SK-N-SH (cell line): Measurements from ENCODE around the gene SLCO3A1. TPM values are rescaled to one million over a fixed set of nuclear protein-coding genes. Genes with fewer than 3 reads are reported as not detected.

Experiments
- CTCF ChIA-PET: fragments of 300-600, 350-600 bp; formaldehyde crosslinking; extraction: SDS; loops from one replicate; lab custom pipeline; 2021; lab: Yijun Ruan, JAX
- POLR2A ChIA-PET: fragments of 350-600 bp; sonication (Branson Sonifier 250); formaldehyde crosslinking; extraction: SDS; loops from one replicate; lab custom pipeline; 2020; ENCODE audit warnings: antibody characterized with exemption, inconsistent platforms; lab: Yijun Ruan, JAX
- DNase-seq: peaks from one replicate; pipeline ENCODE4 v3.0.0; 2012
- H2AFZ ChIP-seq: fragments of 200-600 bp; sonication (generic); 2 replicates; pipeline ENCODE4 v1.8.1; 2016; ENCODE audit warnings: antibody characterized with exemption, mild to moderate bottlenecking, low read depth
- H3F3A ChIP-seq: fragments of 200-600 bp; sonication (generic); replicated peaks from 2 replicates; pipeline ENCODE3; 2016; ENCODE audit warnings: antibody characterized with exemption, mild to moderate bottlenecking; ENCODE audit not compliant: insufficient read depth
- H3K27ac ChIP-seq, 2 experiments: fragments of 200-500 bp in 1 of 2; fragments of 200-600 bp in 1 of 2; sonication (Bioruptor generic) in 1 of 2; sonication (generic), shearing (Covaris generic) in 1 of 2; 2 replicates each; pipeline versions ENCODE4 v1.5.1 to v1.6.1; 2014 to 2016; ENCODE audit warnings: low read depth in 2 of 2, inconsistent platforms in 1 of 2, low read length in 1 of 2, mild to moderate bottlenecking in 1 of 2, mixed read lengths in 1 of 2
- H3K27me3 ChIP-seq: fragments of 200-600 bp; sonication (generic), shearing (Covaris generic); 2 replicates; pipeline ENCODE4 v1.6.1; 2016; ENCODE audit warnings: mixed run types; ENCODE audit not compliant: insufficient read depth
- H3K36me3 ChIP-seq, 2 experiments: fragments of 200-500 bp in 1 of 2; fragments of 200-600 bp in 1 of 2; sonication (Bioruptor generic) in 1 of 2; sonication (generic) in 1 of 2; replicated peaks in 1 of 2; 2 replicates each; pipeline versions ENCODE3 to v1.5.1; 2014 to 2016; ENCODE audit warnings: low read length in 1 of 2, mild to moderate bottlenecking in 1 of 2; ENCODE audit not compliant: insufficient read depth in 2 of 2, control insufficient read depth in 1 of 2
- H3K4me1 ChIP-seq, 2 experiments: fragments of 200-500 bp in 1 of 2; fragments of 200-600 bp in 1 of 2; sonication (Bioruptor generic) in 1 of 2; sonication (generic), shearing (Covaris generic) in 1 of 2; 2 replicates each; pipeline versions ENCODE4 v1.5.1 to v1.6.1; 2014 to 2016; ENCODE audit warnings: low read depth in 1 of 2, low read length in 1 of 2, mixed run types in 1 of 2; ENCODE audit not compliant: insufficient read depth in 2 of 2, control insufficient read depth in 1 of 2
- H3K4me2 ChIP-seq: fragments of 200-600 bp; sonication (generic), shearing (Covaris generic); 2 replicates; pipeline ENCODE4 v1.6.1; 2017; ENCODE audit warnings: mixed run types
- H3K4me3 ChIP-seq, 2 experiments: fragments of 200-500 bp in 1 of 2; fragments of 200-600 bp in 1 of 2; sonication (Bioruptor generic) in 1 of 2; sonication (generic), shearing (Covaris generic) in 1 of 2; 2 replicates each; pipeline versions ENCODE4 v1.5.1 to v1.8.1; 2014 to 2016; ENCODE audit warnings: low read depth in 2 of 2, inconsistent platforms in 1 of 2, low read length in 1 of 2, mild to moderate bottlenecking in 1 of 2, mixed read lengths in 1 of 2, moderate library complexity in 1 of 2
- H3K79me2 ChIP-seq: fragments of 200-600 bp; sonication (generic); 2 replicates; pipeline ENCODE4 v1.8.1; 2017; ENCODE audit warnings: mild to moderate bottlenecking; ENCODE audit not compliant: insufficient read depth
- H3K9ac ChIP-seq: fragments of 200-600 bp; sonication (generic); 2 replicates; pipeline ENCODE4 v1.6.1; 2017; ENCODE audit warnings: mixed run types
- H3K9me2 ChIP-seq: fragments of 200-600 bp; sonication (generic); 2 replicates; pipeline ENCODE4 v1.6.1; 2017; ENCODE audit warnings: mixed run types
- H3K9me3 ChIP-seq: fragments of 200-600 bp; sonication (generic); 2 replicates; pipeline ENCODE4 v1.6.1; 2017; ENCODE audit warnings: mixed run types, mild to moderate bottlenecking, moderate library complexity
- H4K20me1 ChIP-seq: fragments of 200-600 bp; sonication (generic); 2 replicates; pipeline ENCODE4 v1.6.1; 2017; ENCODE audit warnings: mild to moderate bottlenecking, mixed run types; ENCODE audit not compliant: insufficient read depth
- FOSL2 ChIP-seq: IDR thresholded peaks from 2 replicates; pipeline ENCODE4 v1.4.0; 2012; ENCODE audit warnings: low read depth, mild to moderate bottlenecking, moderate library complexity, borderline replicate concordance
- FOXM1 ChIP-seq: IDR thresholded peaks from 2 replicates; pipeline ENCODE4 v1.4.0; 2012; ENCODE audit warnings: low read depth, mild to moderate bottlenecking
- GATA2 ChIP-seq: sonication (generic); formaldehyde crosslinking; IDR thresholded peaks from 2 replicates; pipeline ENCODE4 v1.5.0; 2020; ENCODE audit warnings: mild to moderate bottlenecking, missing genetic modification reagents
- JUND ChIP-seq: IDR thresholded peaks from 2 replicates; pipeline ENCODE4 v1.4.0; 2012
- MAX ChIP-seq: IDR thresholded peaks from 2 replicates; pipeline ENCODE4 v1.4.0; 2012; ENCODE audit warnings: low read depth
- NRF1 ChIP-seq: IDR thresholded peaks from 2 replicates; pipeline ENCODE4 v1.6.1; 2012; ENCODE audit warnings: low read depth, mild to moderate bottlenecking, low read length
- POLR2AphosphoS5 ChIP-seq: IDR thresholded peaks from 2 replicates; pipeline ENCODE4 v1.6.1; 2012; ENCODE audit warnings: low read depth, low read length
- REST ChIP-seq: IDR thresholded peaks from 2 replicates; pipeline ENCODE4 v1.6.1; 2012; ENCODE audit warnings: mild to moderate bottlenecking, low read depth, low read length, moderate library complexity
- SMC3 ChIP-seq: IDR thresholded peaks from 2 replicates; pipeline ENCODE4 v1.6.1; 2012; ENCODE audit warnings: low read depth, low read length, improper control_type of control experiment
- ZBTB33 ChIP-seq: IDR thresholded peaks from 2 replicates; pipeline ENCODE4 v1.4.0; 2012; ENCODE audit warnings: low read depth, borderline replicate concordance
- WGBS: methylation state at CpG from one replicate; pipeline ENCODE4 v1.1.6; 2017; ENCODE audit warnings: low lambda C conversion rate; 5-methylcytosine and 5-hydroxymethylcytosine counted together
- polyA plus RNA-seq, 3 experiments: library from polyadenylated mRNA; depleted of rRNA; stranded (reverse); fragments of >200 nt; gene quantifications; 2 replicates each; pipeline ENCODE4 v1.2.3, GENCODE V29; 2012

The SLCO3A1 gene
- polyA plus RNA-seq, 1 of the 3 experiments (the other 2 are of a cell fraction), result 19.7 TPM

DNA sequence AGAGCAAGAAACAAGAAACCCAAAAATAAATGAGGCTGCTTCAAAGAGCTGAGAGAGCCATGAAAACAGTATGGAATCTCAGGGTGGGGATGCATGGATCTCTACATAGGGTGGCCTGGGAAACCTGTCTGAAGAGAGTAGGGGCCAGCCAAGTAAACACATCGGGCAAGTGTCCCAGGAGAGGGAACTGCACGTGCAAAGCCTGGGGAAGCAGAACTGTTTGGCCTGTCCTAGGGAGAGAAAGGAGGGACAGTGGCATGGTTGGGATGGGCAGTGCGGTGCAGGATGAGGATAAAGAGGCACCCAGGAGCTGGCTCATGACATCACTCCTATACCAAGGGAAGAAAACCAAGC, 271.1 kb downstream of the SLCO3A1 start:
- no peak for DNase-seq
- H3K9me3 ChIP-seq, result no peaks in the 10 kb centered on the region
- H3K36me3 ChIP-seq, result peaks cover 14 to 15% of the 10 kb centered on the region in 2 experiments
- no peak for TF ChIP-seq SMC3
- no peaks in the 10 kb centered on the region for H4K20me1 ChIP-seq
- H3K4me2 ChIP-seq, result no peak overlapping the region
- no peak overlapping the region for H2AFZ ChIP-seq
- no peaks in the 10 kb centered on the region for H3F3A ChIP-seq
- H3K9ac ChIP-seq, result no peak overlapping the region
- ChIA-PET CTCF (interaction anchor here (1.3 to 1.6 kb wide), 2 partner anchors 22 to 36 kb away, joined by 3 to 5 read pairs; no protein-coding TSS in a partner anchor), POLR2A (no interaction called here)
- no peaks in the 10 kb centered on the region for H3K79me2 ChIP-seq
- 90% methylated on average over 3 of the region's 3 CpGs for WGBS
- H3K4me1 ChIP-seq, result no peaks in the 10 kb centered on the region
- H3K9me2 ChIP-seq, result no peaks in the 10 kb centered on the region
- no peaks in the 10 kb centered on the region for H3K27me3 ChIP-seq
- no peak overlapping the region for H3K4me3 ChIP-seq
- no peak overlapping the region for H3K27ac ChIP-seq

- Histone ChIP-seq H2AFZ (no peak overlapping the region), H3K27me3 (no peaks in the 10 kb centered on the region), H3K4me1 (peaks cover 0 to 7% of the 10 kb centered on the region in 2 experiments; a peak in 1 of 4 replicates), H3K36me3 (peaks cover 0 to 15% of the 10 kb centered on the region in 2 experiments), H3K9me2 (no peaks in the 10 kb centered on the region), H3K9ac (no peak overlapping the region), H3K9me3 (no peaks in the 10 kb centered on the region), H3K27ac (no peak overlapping the region), H3K79me2 (no peaks in the 10 kb centered on the region)
- CTCF ChIA-PET, result no interaction called here
- no peak for DNase-seq
- TF ChIP-seq GATA2 (CRISPR knock-in tag) (no peak), NRF1 (no peak), MAX (no peak), POLR2AphosphoS5 (no peak), REST (no peak), FOXM1 (no peak), ZBTB33 (no peak), FOSL2 (no peak), JUND (no peak)
- TF ChIP-seq, all 33 proteins: peak for 0
- Histone ChIP-seq H4K20me1 (no peaks in the 10 kb centered on the region), H3K4me2 (no peak overlapping the region), H3F3A (no peaks in the 10 kb centered on the region), H3K4me3 (no peak overlapping the region)
- WGBS, result 92% methylated on average over 5 of the region's 5 CpGs
- POLR2A ChIA-PET, result no interaction called here
These were observed 275.3 kb downstream of the SLCO3A1 start for GRCh38 chr15:92128788-92129187.
